ENCODE measurements around the gene CCDC107. TPM values are rescaled to one million over a fixed set of nuclear protein-coding genes. Genes with fewer than 3 reads are reported as not detected.

Gene CCDC107
- total and polyA plus RNA-seq, 12 donors: 27.9 to 198 (median 40.5) TPM

DNA sequence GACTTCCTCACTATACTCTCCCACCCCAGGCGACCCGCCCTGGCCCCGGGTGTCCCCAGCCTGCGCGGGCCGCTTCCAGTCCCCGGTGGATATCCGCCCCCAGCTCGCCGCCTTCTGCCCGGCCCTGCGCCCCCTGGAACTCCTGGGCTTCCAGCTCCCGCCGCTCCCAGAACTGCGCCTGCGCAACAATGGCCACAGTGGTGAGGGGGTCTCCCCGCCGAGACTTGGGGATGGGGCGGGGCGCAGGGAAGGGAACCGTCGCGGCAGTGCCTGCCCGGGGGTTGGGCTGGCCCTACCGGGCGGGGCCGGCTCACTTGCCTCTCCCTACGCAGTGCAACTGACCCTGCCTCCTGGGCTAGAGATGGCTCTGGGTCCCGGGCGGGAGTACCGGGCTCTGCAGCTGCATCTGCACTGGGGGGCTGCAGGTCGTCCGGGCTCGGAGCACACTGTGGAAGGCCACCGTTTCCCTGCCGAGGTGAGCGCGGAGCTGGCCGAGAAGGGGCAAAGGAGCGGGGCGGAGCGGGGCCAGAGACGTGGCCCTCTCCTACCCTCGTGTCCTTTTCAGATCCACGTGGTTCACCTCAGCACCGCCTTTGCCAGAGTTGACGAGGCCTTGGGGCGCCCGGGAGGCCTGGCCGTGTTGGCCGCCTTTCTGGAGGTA, 17.8 kb downstream of the CCDC107 start:
- DNase-seq: no peak
- peak overlapping the region in 2 of 4 donors; percentile 9 to 52 for H3K4me3 ChIP-seq
- no peak overlapping the region for H3K27ac ChIP-seq
- no peaks in the 10 kb centered on the region for H3K36me3 ChIP-seq (replicated peaks in 1 of 2)
- H3K4me1 ChIP-seq (replicated peaks in 1 of 2): peaks cover 0 to 9% of the 10 kb centered on the region in 2 donors
- WGBS, 4 donors: 33 to 56% (median 36%) methylated on average over 13 to 51 of the region's 51 CpGs
- no peak for TF ChIP-seq POLR2A (IDR thresholded peaks at IDR 0.05)
- TF ChIP-seq, protein P1, sequence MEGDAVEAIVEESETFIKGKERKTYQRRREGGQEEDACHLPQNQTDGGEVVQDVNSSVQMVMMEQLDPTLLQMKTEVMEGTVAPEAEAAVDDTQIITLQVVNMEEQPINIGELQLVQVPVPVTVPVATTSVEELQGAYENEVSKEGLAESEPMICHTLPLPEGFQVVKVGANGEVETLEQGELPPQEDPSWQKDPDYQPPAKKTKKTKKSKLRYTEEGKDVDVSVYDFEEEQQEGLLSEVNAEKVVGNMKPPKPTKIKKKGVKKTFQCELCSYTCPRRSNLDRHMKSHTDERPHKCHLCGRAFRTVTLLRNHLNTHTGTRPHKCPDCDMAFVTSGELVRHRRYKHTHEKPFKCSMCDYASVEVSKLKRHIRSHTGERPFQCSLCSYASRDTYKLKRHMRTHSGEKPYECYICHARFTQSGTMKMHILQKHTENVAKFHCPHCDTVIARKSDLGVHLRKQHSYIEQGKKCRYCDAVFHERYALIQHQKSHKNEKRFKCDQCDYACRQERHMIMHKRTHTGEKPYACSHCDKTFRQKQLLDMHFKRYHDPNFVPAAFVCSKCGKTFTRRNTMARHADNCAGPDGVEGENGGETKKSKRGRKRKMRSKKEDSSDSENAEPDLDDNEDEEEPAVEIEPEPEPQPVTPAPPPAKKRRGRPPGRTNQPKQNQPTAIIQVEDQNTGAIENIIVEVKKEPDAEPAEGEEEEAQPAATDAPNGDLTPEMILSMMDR (IDR thresholded peaks at IDR 0.05): no peak
- no peaks in the 10 kb centered on the region for H3K27me3 ChIP-seq
- intact Hi-C loops (cut with DNase I): no loop called here
- no peaks in the 10 kb centered on the region for H3K9me3 ChIP-seq (replicated peaks in 1 of 3)

DNA sequence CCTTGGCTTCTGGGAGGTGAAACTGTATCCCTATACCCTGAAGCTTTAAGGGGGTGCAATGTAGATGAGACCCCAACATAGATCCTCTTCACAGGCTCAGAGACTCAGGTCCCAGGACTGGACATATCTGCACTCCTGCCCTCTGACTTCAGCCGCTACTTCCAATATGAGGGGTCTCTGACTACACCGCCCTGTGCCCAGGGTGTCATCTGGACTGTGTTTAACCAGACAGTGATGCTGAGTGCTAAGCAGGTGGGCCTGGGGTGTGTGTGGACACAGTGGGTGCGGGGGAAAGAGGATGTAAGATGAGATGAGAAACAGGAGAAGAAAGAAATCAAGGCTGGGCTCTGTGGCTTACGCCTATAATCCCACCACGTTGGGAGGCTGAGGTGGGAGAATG, 21.0 kb downstream of the CCDC107 start:
- Histone ChIP-seq H3K36me3 (replicated peaks in 1 of 2) (peaks cover 0 to 18% of the 10 kb centered on the region in 2 donors), H3K27me3 (no peaks in the 10 kb centered on the region), H3K4me3 (no peak overlapping the region), H3K9me3 (replicated peaks in 1 of 3) (no peaks in the 10 kb centered on the region), H3K4me1 (replicated peaks in 1 of 2) (peaks cover 0 to 3% of the 10 kb centered on the region in 2 donors), H3K27ac (no peak overlapping the region)
- 92 to 98% (median 94%) methylated on average over 5 of the region's 5 CpGs for WGBS, 4 donors
- intact Hi-C loops (cut with DNase I): no loop called here
- TF ChIP-seq POLR2A (IDR thresholded peaks at IDR 0.05): no peak
- TF ChIP-seq, protein P1 (IDR thresholded peaks at IDR 0.05): no peak
- DNase-seq: no peak

GRCh38 chr9:35679766-35680330, 21.8 kb downstream of the CCDC107 start:
- TF ChIP-seq, protein P1 (IDR thresholded peaks at IDR 0.05): no peak
- TF ChIP-seq POLR2A (IDR thresholded peaks at IDR 0.05): no peak

DNA sequence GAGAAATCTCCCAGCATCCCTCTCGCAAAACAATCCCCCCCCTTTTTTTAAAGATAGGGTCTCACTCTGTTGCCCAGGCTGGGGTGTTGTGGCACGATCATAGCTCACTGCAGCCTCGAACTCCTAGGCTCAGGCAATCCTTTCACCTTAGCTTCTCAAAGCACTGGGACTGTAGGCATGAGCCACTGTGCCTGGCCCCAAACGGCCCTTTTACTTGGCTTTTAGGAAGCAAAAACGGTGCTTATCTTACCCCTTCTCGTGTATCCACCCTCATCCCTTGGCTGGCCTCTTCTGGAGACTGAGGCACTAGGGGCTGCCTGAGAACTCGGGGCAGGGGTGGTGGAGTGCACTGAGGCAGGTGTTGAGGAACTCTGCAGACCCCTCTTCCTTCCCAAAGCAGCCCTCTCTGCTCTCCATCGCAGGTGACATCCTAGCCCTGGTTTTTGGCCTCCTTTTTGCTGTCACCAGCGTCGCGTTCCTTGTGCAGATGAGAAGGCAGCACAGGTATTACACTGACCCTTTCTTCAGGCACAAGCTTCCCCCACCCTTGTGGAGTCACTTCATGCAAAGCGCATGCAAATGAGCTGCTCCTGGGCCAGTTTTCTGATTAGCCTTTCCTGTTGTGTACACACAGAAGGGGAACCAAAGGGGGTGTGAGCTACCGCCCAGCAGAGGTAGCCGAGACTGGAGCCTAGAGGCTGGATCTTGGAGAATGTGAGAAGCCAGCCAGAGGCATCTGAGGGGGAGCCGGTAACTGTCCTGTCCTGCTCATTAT, 22.4 kb downstream of the CCDC107 start:
- Histone ChIP-seq H3K4me1 (replicated peaks in 1 of 2) (peaks cover 0 to 3% of the 10 kb centered on the region in 2 donors), H3K27me3 (no peaks in the 10 kb centered on the region), H3K4me3 (no peak overlapping the region), H3K27ac (no peak overlapping the region), H3K9me3 (replicated peaks in 1 of 3) (no peaks in the 10 kb centered on the region), H3K36me3 (replicated peaks in 1 of 2) (peaks cover 0 to 32% of the 10 kb centered on the region in 2 donors)
- 62 to 72% (median 71%) methylated on average over 15 of the region's 15 CpGs for WGBS, 4 donors
- TF ChIP-seq POLR2A (IDR thresholded peaks at IDR 0.05): no peak
- TF ChIP-seq, protein P1 (IDR thresholded peaks at IDR 0.05): no peak
- intact Hi-C loops (cut with DNase I): no loop called here
- no peak for DNase-seq

More at GRCh38 chr9:35679766-35680330, 21.8 kb downstream of the CCDC107 start:
- WGBS, 4 donors: 91 to 93% (median 92%) methylated on average over 8 of the region's 8 CpGs
- no peaks in the 10 kb centered on the region for H3K9me3 ChIP-seq (replicated peaks in 1 of 3)
- no peak overlapping the region for H3K4me3 ChIP-seq
- H3K4me1 ChIP-seq (replicated peaks in 1 of 2): peaks cover 0 to 3% of the 10 kb centered on the region in 2 donors
- peaks cover 0 to 25% of the 10 kb centered on the region in 2 donors for H3K36me3 ChIP-seq (replicated peaks in 1 of 2)
- H3K27ac ChIP-seq: no peak overlapping the region
- intact Hi-C loops (cut with DNase I): no loop called here
- no peaks in the 10 kb centered on the region for H3K27me3 ChIP-seq
- no peak for DNase-seq

Data from adrenal gland (tissue), 12 donors.